H54 (cell line): ENCODE measurements around the gene ADCY6.

Experiments
- DNase-seq: peaks from one replicate; pipeline ENCODE4 v3.0.0; 2011; ENCODE audit warnings: low spot score, mixed read lengths; ENCODE audit not compliant: insufficient read length
- FAIRE-seq: peaks from 3 replicates; lab custom pipeline; 2011; peaks lifted over from hg19 to GRCh38; lab: Jason Lieb, UNC
- POLR2A ChIP-seq: IDR thresholded peaks from 2 replicates; pipeline ENCODE4 v1.6.1; 2011; ENCODE audit warnings: low read depth, mild to moderate bottlenecking, low read length

The ADCY6 gene

GRCh38 chr12:48788854-48789775, at the start of gene ADCY6:
Gene ADCY6 (minus strand): TSS chr12:48789089. CDS start chr12:48783434, 5,655 bp downstream.
- TF ChIP-seq POLR2A: 0 out of 2 replicates have a peak, but pooled peaks have one; percentile 20

DNA sequence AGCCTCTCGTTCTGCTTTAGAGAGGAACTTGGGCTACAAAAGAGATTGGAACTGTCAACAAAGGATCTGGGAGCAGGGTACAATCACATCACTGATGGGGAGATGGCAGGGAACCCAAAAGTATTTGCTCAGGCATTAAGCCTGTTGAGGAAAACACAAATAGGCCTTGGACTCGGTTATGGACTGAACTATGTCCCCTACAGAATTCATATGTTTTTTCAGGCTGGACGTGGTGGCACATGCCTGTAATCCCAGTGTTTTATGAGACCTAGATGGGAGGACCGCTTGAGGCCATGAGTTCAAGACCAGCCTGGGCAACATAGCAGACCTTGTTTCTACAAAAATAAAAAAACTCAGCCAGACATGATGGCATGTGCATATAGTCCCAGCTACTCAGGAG, 49.2 kb upstream of the ADCY6 start:
- no peak for TF ChIP-seq POLR2A
- FAIRE-seq (no peak), DNase-seq (no peak)

More at GRCh38 chr12:48788854-48789775, at the start of gene ADCY6:
- FAIRE-seq (no peak), DNase-seq (peak; percentile 84)

DNA sequence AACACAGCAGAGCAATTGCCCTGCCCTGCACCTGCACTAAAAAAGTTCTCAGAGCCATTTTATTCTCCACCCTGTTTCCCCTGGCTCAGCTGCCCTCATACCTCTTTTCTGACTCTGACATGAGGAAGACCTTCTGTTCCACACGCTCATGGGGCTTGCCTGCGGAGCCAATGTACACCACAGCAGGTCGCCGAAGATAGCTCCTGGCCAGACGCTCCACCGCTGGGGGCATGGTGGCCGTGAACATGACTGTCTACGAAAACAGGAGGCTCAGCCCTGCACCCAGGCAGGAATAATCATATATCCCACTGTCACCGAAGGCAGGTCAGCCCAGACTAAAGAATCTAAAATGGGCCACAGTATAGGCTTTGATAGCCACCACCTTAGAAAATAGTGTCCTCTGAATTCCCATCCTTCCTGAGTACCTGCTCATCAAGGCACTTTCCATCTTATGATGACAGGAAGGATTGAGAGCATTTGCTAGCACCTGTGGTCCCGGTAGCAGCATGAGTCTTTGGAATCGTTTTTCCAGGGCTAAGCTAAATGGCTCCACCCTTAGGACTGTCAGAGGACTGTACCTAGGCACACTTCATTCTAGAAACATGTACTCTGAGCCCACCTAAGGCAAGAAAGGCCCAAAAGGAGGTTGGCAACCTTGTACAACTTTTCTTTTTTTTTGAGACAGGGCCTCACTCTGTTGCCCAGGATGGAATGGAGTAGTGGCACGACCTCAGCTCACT, 43.6 kb upstream of the ADCY6 start:
- TF ChIP-seq POLR2A: no peak

DNA sequence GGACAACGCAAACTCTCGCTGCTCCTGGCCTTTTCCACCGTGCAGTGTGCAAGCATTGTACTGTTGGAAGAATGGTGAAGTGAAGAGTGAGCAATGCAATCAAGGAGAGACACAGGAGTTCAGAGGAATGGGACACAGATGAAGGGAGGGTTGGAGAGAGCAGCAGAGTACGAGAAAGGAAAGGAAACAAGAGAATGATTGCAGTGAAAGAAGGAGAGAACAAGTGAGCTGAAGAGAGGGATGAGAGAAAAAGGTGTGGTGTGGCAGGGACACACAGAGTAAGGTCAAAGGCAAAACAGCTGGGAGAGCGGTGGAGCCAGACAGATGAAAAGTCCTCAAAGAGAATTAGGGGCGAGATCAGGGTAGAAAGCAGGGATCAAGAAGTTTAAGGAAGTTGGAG, 42.4 kb upstream of the ADCY6 start:
- TF ChIP-seq POLR2A: no peak
- no peak for FAIRE-seq
- DNase-seq: no peak

More for the DNA sequence above, 43.6 kb upstream of the ADCY6 start:
- DNase-seq (no peak), FAIRE-seq (no peak)

- no peak for TF ChIP-seq POLR2A
- FAIRE-seq: no peak
Observed at GRCh38 chr12:48828841-48829575, 40.1 kb upstream of the ADCY6 start.

DNA sequence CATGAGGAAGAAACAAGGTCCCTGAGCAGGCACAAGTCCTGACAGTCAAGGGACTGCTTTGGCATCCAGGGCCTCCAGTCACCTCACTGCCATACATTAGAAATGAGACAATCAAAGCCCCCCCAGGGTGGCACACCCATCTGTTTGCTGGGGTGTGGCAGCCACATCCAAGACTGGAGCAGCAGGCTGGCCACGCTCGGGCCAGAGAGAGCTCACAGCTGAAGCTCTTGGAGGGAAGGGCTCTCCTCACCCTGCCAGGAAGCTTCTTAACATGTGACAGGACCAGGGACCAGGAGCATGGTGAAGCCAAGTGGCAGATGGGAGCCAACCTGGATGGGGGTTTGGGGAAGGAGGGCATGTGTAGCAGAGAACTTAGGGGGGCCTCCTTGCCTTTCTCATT, 39.4 kb upstream of the ADCY6 start:
- DNase-seq: no peak
- no peak for TF ChIP-seq POLR2A
- no peak for FAIRE-seq

More at GRCh38 chr12:48828841-48829575, 40.1 kb upstream of the ADCY6 start:
- no peak for DNase-seq

GRCh38 chr12:48827513-48828096, 38.7 kb upstream of the ADCY6 start:
- FAIRE-seq: no peak
- no peak for DNase-seq
- TF ChIP-seq POLR2A: no peak

DNA sequence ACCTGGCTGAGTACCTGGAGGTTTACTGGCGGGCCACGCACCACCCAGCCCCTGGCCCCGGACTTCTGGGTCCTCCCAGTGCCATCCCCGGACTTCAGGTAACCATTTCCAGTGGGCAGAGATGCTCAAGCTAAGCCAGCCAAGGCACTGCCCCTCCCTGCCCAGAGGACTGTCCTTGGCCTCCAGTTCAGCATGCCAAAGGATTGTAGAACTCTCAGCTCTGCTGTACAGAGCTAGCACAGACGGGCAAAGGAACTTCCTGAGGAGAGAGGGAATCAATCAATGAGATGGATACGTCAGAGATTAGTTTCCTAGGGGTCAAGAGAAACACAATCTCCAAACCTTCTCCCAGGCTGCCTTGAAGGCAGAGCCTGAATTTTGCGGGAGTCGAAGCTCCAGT, 38.1 kb upstream of the ADCY6 start:
- no peak for TF ChIP-seq POLR2A
- DNase-seq: no peak
- no peak for FAIRE-seq

DNA sequence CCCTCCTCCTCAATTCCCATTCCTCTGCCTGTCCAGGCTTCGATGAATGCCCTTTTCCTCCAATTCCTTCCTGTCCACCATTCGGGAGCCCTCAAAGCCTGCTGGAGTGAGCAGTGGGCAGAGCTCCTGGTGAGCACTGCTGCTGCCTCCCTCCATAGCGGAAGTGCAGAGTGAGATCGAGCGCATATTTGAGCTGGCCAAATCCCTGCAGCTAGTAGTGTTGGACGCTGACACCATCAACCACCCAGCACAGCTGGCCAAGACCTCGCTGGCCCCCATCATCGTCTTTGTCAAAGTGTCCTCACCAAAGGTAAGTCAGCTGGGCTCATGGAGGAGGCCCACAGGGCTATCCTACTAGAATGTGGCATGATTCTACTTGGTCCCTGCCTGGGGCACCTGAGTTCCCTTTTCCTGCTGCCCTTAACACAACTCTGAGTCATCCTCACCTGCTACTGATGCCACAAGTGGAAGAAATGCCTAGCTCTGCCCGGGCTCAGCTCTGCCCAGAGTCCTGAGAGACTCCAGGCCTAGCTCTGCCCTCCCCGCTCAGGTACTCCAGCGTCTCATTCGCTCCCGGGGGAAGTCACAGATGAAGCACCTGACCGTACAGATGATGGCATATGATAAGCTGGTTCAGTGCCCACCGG, 37.4 kb upstream of the ADCY6 start:
- no peak for TF ChIP-seq POLR2A
- FAIRE-seq (no peak), DNase-seq (no peak)

GRCh38 chr12:48824905-48825304, 36.0 kb upstream of the ADCY6 start:
- FAIRE-seq: no peak
- TF ChIP-seq POLR2A: no peak
- no peak for DNase-seq

- no peak for FAIRE-seq
Observed at GRCh38 chr12:48824112-48824511, 35.2 kb upstream of the ADCY6 start.

GRCh38 chr12:48823281-48823680, 34.4 kb upstream of the ADCY6 start:
- TF ChIP-seq POLR2A: no peak
- FAIRE-seq: no peak
- DNase-seq: no peak

More at GRCh38 chr12:48824112-48824511, 35.2 kb upstream of the ADCY6 start:
- DNase-seq: no peak
- TF ChIP-seq POLR2A: no peak

DNA sequence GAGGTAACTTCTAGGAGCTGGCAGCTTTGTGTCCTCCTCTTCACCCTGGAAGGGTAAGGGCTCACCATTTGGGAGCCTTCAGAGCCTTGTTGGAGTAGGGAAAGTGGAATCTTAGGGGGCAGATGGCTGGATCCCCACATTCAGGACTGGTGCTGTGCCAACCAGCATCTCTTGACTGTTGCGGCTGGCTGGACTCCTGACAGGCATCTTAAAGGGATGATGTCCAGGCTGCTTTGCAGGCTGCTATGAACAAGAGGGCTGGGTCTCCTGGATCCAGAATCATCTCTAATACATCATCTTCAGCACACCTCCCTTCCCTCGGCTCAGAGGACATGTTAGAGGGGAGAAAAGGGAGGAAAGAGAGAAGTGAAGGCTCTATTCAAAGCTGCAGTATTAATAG, 33.8 kb upstream of the ADCY6 start:
- no peak for TF ChIP-seq POLR2A
- FAIRE-seq: no peak

More for the DNA sequence above, 33.8 kb upstream of the ADCY6 start:
- DNase-seq: no peak
